ENCODE data around the gene KCNJ10. TPM values are rescaled to one million over a fixed set of nuclear protein-coding genes. Genes with fewer than 3 reads are reported as not detected.
A peak's percentile ranks its signal among the peaks of the same experiment; 100 is the strongest.

The KCNJ10 gene
- total RNA-seq, 1 donor from 2014 or later = 0.27 TPM

DNA sequence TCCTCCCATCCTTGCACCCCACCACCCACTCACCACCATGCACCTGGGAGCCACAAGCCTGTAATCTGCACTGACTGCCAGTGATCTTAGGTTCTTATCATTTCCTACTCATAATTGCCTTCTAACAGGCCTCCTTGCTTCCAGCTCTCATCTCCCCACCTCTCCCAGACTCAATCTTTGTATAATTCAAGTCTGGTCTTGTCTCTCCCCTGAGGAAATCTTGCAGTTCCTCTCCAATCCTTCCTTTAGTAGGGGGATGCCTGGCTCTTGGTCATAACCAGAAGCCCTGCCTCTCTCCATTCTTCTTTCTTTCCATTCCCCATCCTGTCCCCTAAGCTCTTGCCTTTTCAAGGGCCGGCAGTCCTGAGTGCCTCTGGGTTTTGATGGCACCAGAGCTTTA lies 66.0 kb downstream of the KCNJ10 start:
- Mint-ChIP-seq H3K36me3 (ENCODE audit: low read depth, unreplicated experiment) (no peaks in the 10 kb centered on the region), H3K27ac (ENCODE audit: unreplicated experiment) (no peak overlapping the region)

DNA sequence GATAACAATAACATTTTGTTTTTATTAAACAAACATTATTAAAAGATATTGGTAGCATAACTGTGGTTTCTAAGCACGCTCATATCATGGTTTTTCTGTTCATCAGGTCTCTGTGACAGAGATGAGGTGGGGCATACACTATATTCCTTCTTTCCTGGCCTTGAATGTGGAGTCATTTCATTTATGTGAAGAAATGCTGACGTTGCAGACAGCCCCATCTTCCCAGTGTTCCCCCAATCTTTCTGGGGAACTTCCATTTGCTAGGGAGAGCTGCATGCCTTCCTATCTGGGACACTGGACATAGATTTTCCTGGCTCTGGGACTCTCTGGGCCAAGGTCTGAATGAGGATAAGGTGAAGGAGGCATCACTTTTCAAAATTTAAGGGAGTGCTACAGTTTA lies 68.5 kb downstream of the KCNJ10 start:
- Histone ChIP-seq H4K20me1 (ENCODE audit: insufficient read depth, low read length) (no peaks in the 10 kb centered on the region), H3K27ac (ENCODE audit: low read depth, low read length) (no peak overlapping the region), H3K36me3 (ENCODE audit: insufficient read depth, low read length) (no peaks in the 10 kb centered on the region), H3K27me3 (ENCODE audit: insufficient read depth, low read length) (no peaks in the 10 kb centered on the region), H3K9me3 (ENCODE audit: insufficient read depth, low read depth, low read length) (no peaks in the 10 kb centered on the region), H3K9ac (ENCODE audit: low read length) (no peak overlapping the region), H3K4me1 (ENCODE audit: insufficient read depth, low read length) (peaks cover 1% of the 10 kb centered on the region), H2AFZ (ENCODE audit: low read depth, low read length) (no peak overlapping the region), H3K4me3 (ENCODE audit: insufficient read depth, low read depth, low read length) (no peak overlapping the region), H3K79me2 (ENCODE audit: insufficient read depth, low read length) (no peaks in the 10 kb centered on the region), H3K4me2 (ENCODE audit: low read length) (no peak overlapping the region)
- no peak overlapping the region for H3K27ac Mint-ChIP-seq (ENCODE audit: unreplicated experiment)
- no peaks in the 10 kb centered on the region for H3K9me3 Mint-ChIP-seq (ENCODE audit: unreplicated experiment)
- FAIRE-seq (no peak), DNase-seq (ENCODE audit: low read depth) (no peak)
- no peak overlapping the region for H3K4me3 Mint-ChIP-seq (ENCODE audit: unreplicated experiment)
- TF ChIP-seq EZH2 (IDR thresholded peaks at IDR 0.05; ENCODE audit: insufficient read depth, low read length) = no peak
- no peak for TF ChIP-seq CTCF (IDR thresholded peaks at IDR 0.05; ENCODE audit: insufficient read depth, low read depth, low read length)
- peaks cover 13% of the 10 kb centered on the region for H3K27me3 Mint-ChIP-seq (ENCODE audit: low read depth, unreplicated experiment)
- no peaks in the 10 kb centered on the region for H3K36me3 Mint-ChIP-seq (ENCODE audit: low read depth, unreplicated experiment)
- peaks cover 8% of the 10 kb centered on the region for H3K4me1 Mint-ChIP-seq (ENCODE audit: low read depth, unreplicated experiment)

More for the DNA sequence above, 66.0 kb downstream of the KCNJ10 start:
- no peak for DNase-seq (ENCODE audit: low read depth)
- H3K79me2 ChIP-seq (ENCODE audit: insufficient read depth, low read length) = no peaks in the 10 kb centered on the region
- H3K4me1 ChIP-seq (ENCODE audit: insufficient read depth, low read length) = no peaks in the 10 kb centered on the region
- no peak overlapping the region for H2AFZ ChIP-seq (ENCODE audit: low read depth, low read length)
- Mint-ChIP-seq H3K27me3 (ENCODE audit: low read depth, unreplicated experiment) (peaks cover 13% of the 10 kb centered on the region), H3K4me3 (ENCODE audit: unreplicated experiment) (no peak overlapping the region), H3K9me3 (ENCODE audit: unreplicated experiment) (no peaks in the 10 kb centered on the region), H3K4me1 (ENCODE audit: low read depth, unreplicated experiment) (peaks cover 3% of the 10 kb centered on the region)
- no peaks in the 10 kb centered on the region for H3K36me3 ChIP-seq (ENCODE audit: insufficient read depth, low read length)
- H3K4me2 ChIP-seq (ENCODE audit: low read length) = no peak overlapping the region
- no peak for FAIRE-seq
- H3K27me3 ChIP-seq (ENCODE audit: insufficient read depth, low read length) = no peaks in the 10 kb centered on the region
- H3K4me3 ChIP-seq (ENCODE audit: insufficient read depth, low read depth, low read length) = no peak overlapping the region
- TF ChIP-seq CTCF (IDR thresholded peaks at IDR 0.05; ENCODE audit: insufficient read depth, low read depth, low read length) = no peak
- no peak for TF ChIP-seq EZH2 (IDR thresholded peaks at IDR 0.05; ENCODE audit: insufficient read depth, low read length)
- no peak overlapping the region for H3K27ac ChIP-seq (ENCODE audit: low read depth, low read length)
- H3K9ac ChIP-seq (ENCODE audit: low read length) = no peak overlapping the region
- no peaks in the 10 kb centered on the region for H4K20me1 ChIP-seq (ENCODE audit: insufficient read depth, low read length)
- no peaks in the 10 kb centered on the region for H3K9me3 ChIP-seq (ENCODE audit: insufficient read depth, low read depth, low read length)

- Histone ChIP-seq H2AFZ (ENCODE audit: low read depth, low read length) (peak overlapping the region; percentile 30), H3K4me3 (ENCODE audit: insufficient read depth, low read depth, low read length) (no peak overlapping the region), H3K79me2 (ENCODE audit: insufficient read depth, low read length) (no peaks in the 10 kb centered on the region), H3K36me3 (ENCODE audit: insufficient read depth, low read length) (no peaks in the 10 kb centered on the region), H3K9me3 (ENCODE audit: insufficient read depth, low read depth, low read length) (no peaks in the 10 kb centered on the region), H3K4me2 (ENCODE audit: low read length) (peak overlapping the region; percentile 25), H3K27me3 (ENCODE audit: insufficient read depth, low read length) (no peaks in the 10 kb centered on the region), H4K20me1 (ENCODE audit: insufficient read depth, low read length) (no peaks in the 10 kb centered on the region), H3K9ac (ENCODE audit: low read length) (no peak overlapping the region), H3K27ac (ENCODE audit: low read depth, low read length) (peak overlapping the region; percentile 9), H3K4me1 (ENCODE audit: insufficient read depth, low read length) (peaks cover 8% of the 10 kb centered on the region)
- H3K4me3 Mint-ChIP-seq (ENCODE audit: unreplicated experiment) = no peak overlapping the region
- H3K9me3 Mint-ChIP-seq (ENCODE audit: unreplicated experiment) = no peaks in the 10 kb centered on the region
- no peak for TF ChIP-seq CTCF (IDR thresholded peaks at IDR 0.05; ENCODE audit: insufficient read depth, low read depth, low read length)
- no peak for TF ChIP-seq EZH2 (IDR thresholded peaks at IDR 0.05; ENCODE audit: insufficient read depth, low read length)
- peak overlapping the region; percentile 34 for H3K27ac Mint-ChIP-seq (ENCODE audit: unreplicated experiment)
- H3K36me3 Mint-ChIP-seq (ENCODE audit: low read depth, unreplicated experiment) = no peaks in the 10 kb centered on the region
- H3K27me3 Mint-ChIP-seq (ENCODE audit: low read depth, unreplicated experiment) = peaks cover 7% of the 10 kb centered on the region
- DNase-seq (ENCODE audit: low read depth) (peak; percentile 61), FAIRE-seq (no peak)
- H3K4me1 Mint-ChIP-seq (ENCODE audit: low read depth, unreplicated experiment) = peaks cover 19% of the 10 kb centered on the region
These were observed 70.8 kb downstream of the KCNJ10 start for GRCh38 chr1:159999204-159999603.

Data from astrocyte (in vitro differentiated cells and primary cell).